ENCODE data around the gene ATG10. TPM values are rescaled to one million over a fixed set of nuclear protein-coding genes. Genes with fewer than 3 reads are reported as not detected.
"Not testable (repeated sequence)": the region's sequence is repeated elsewhere in the genome, so short reads cannot be mapped to it uniquely, and the experiment has no call there.

Gene ATG10
- total RNA-seq, 1 donor from 2014 or later: 8.9 TPM

- Mint-ChIP-seq H3K36me3 (ENCODE audit: low read depth) (peaks cover 2% of the 10 kb centered on the region), H3K9me3 (peaks cover 12% of the 10 kb centered on the region), H3K27me3 (ENCODE audit: low read depth) (no peaks in the 10 kb centered on the region), H3K4me3 (ENCODE audit: low read depth) (no peak overlapping the region), H3K4me1 (ENCODE audit: low read depth) (no peaks in the 10 kb centered on the region), H3K27ac (no peak overlapping the region)
- DNase-seq (ENCODE audit: low spot score): no peak
- intact Hi-C loops (cut with micrococcal nuclease): no loop called here
Observed at GRCh38 chr5:82074950-82075349, 103.1 kb downstream of the ATG10 start.

GRCh38 chr5:82077496-82077895 lies 105.7 kb downstream of the ATG10 start:
- intact Hi-C loops (cut with micrococcal nuclease): no loop called here
- DNase-seq (ENCODE audit: low spot score): no peak
- Mint-ChIP-seq H3K4me3 (ENCODE audit: low read depth) (no peak overlapping the region), H3K36me3 (ENCODE audit: low read depth) (peaks cover 2% of the 10 kb centered on the region), H3K27me3 (ENCODE audit: low read depth) (no peaks in the 10 kb centered on the region), H3K27ac (no peak overlapping the region), H3K4me1 (ENCODE audit: low read depth) (no peaks in the 10 kb centered on the region), H3K9me3 (peaks cover 20% of the 10 kb centered on the region)

- H3K27me3 Mint-ChIP-seq (ENCODE audit: low read depth): no peaks in the 10 kb centered on the region
- H3K9me3 Mint-ChIP-seq: peaks cover 41% of the 10 kb centered on the region
- no peak overlapping the region for H3K4me3 Mint-ChIP-seq (ENCODE audit: low read depth)
- intact Hi-C loops (cut with micrococcal nuclease): no loop called here
- no peak overlapping the region for H3K27ac Mint-ChIP-seq
- no peak for DNase-seq (ENCODE audit: low spot score)
- peaks cover 4% of the 10 kb centered on the region for H3K36me3 Mint-ChIP-seq (ENCODE audit: low read depth)
- peaks cover 11% of the 10 kb centered on the region for H3K4me1 Mint-ChIP-seq (ENCODE audit: low read depth)
Observed at GRCh38 chr5:82091617-82092016, 119.8 kb downstream of the ATG10 start.

- Mint-ChIP-seq H3K9me3 (peaks cover 20% of the 10 kb centered on the region), H3K36me3 (ENCODE audit: low read depth) (peaks cover 4% of the 10 kb centered on the region), H3K27ac (no peak overlapping the region), H3K4me1 (ENCODE audit: low read depth) (peaks cover 16% of the 10 kb centered on the region), H3K27me3 (ENCODE audit: low read depth) (no peaks in the 10 kb centered on the region), H3K4me3 (ENCODE audit: low read depth) (no peak overlapping the region)
- DNase-seq (ENCODE audit: low spot score): no peak
- intact Hi-C loops (cut with micrococcal nuclease): no loop called here
Observed at GRCh38 chr5:82095536-82095935, 123.7 kb downstream of the ATG10 start.

- H3K4me3 Mint-ChIP-seq (ENCODE audit: low read depth): no peak overlapping the region
- DNase-seq (ENCODE audit: low spot score): no peak
- H3K27me3 Mint-ChIP-seq (ENCODE audit: low read depth): no peaks in the 10 kb centered on the region
- H3K9me3 Mint-ChIP-seq: peaks cover 19% of the 10 kb centered on the region
- intact Hi-C loops (cut with micrococcal nuclease): no loop called here
- peaks cover 23% of the 10 kb centered on the region for H3K4me1 Mint-ChIP-seq (ENCODE audit: low read depth)
- H3K27ac Mint-ChIP-seq: peak overlapping the region; percentile 15
- peaks cover 4% of the 10 kb centered on the region for H3K36me3 Mint-ChIP-seq (ENCODE audit: low read depth)
Observed at GRCh38 chr5:82096249-82096648, 124.4 kb downstream of the ATG10 start.

GRCh38 chr5:82100303-82101077 lies 128.7 kb downstream of the ATG10 start:
- H3K9me3 Mint-ChIP-seq: no peaks in the 10 kb centered on the region
- intact Hi-C loops (cut with micrococcal nuclease): loop anchor here (5.0 to 10.0 kb wide), 4 partner anchors 62 to 796 kb away; partner anchors contain the start of gene ZCCHC9
- no peak for DNase-seq (ENCODE audit: low spot score)
- peaks cover 34% of the 10 kb centered on the region for H3K4me1 Mint-ChIP-seq (ENCODE audit: low read depth)
- H3K27ac Mint-ChIP-seq: peak overlapping the region; percentile 7
- no peak overlapping the region for H3K4me3 Mint-ChIP-seq (ENCODE audit: low read depth)
- H3K27me3 Mint-ChIP-seq (ENCODE audit: low read depth): no peaks in the 10 kb centered on the region
- peaks cover 2% of the 10 kb centered on the region for H3K36me3 Mint-ChIP-seq (ENCODE audit: low read depth)

- Mint-ChIP-seq H3K36me3 (ENCODE audit: low read depth) (peaks cover 2% of the 10 kb centered on the region), H3K27ac (no peak overlapping the region), H3K9me3 (no peaks in the 10 kb centered on the region), H3K4me3 (ENCODE audit: low read depth) (no peak overlapping the region), H3K27me3 (ENCODE audit: low read depth) (no peaks in the 10 kb centered on the region), H3K4me1 (ENCODE audit: low read depth) (peaks cover 30% of the 10 kb centered on the region)
- DNase-seq (ENCODE audit: low spot score): no peak
- intact Hi-C loops (cut with micrococcal nuclease): loop anchor here (1.0 to 10.0 kb wide), 5 partner anchors 57 to 800 kb away; partner anchors contain the start of gene ZCCHC9
Observed at GRCh38 chr5:82104872-82105271, 133.0 kb downstream of the ATG10 start.

GRCh38 chr5:82105457-82105856 lies 133.6 kb downstream of the ATG10 start:
- Mint-ChIP-seq H3K36me3 (ENCODE audit: low read depth) (peaks cover 2% of the 10 kb centered on the region), H3K27me3 (ENCODE audit: low read depth) (no peaks in the 10 kb centered on the region), H3K9me3 (no peaks in the 10 kb centered on the region), H3K27ac (no peak overlapping the region), H3K4me1 (ENCODE audit: low read depth) (peaks cover 27% of the 10 kb centered on the region), H3K4me3 (ENCODE audit: low read depth) (no peak overlapping the region)
- intact Hi-C loops (cut with micrococcal nuclease): loop anchor here (1.0 to 10.0 kb wide), 4 partner anchors 119 to 801 kb away; partner anchors contain the start of gene ZCCHC9
- no peak for DNase-seq (ENCODE audit: low spot score)

GRCh38 chr5:82106207-82106606 lies 134.4 kb downstream of the ATG10 start:
- no peak overlapping the region for H3K4me3 Mint-ChIP-seq (ENCODE audit: low read depth)
- H3K4me1 Mint-ChIP-seq (ENCODE audit: low read depth): peaks cover 22% of the 10 kb centered on the region
- peaks cover 2% of the 10 kb centered on the region for H3K36me3 Mint-ChIP-seq (ENCODE audit: low read depth)
- no peaks in the 10 kb centered on the region for H3K27me3 Mint-ChIP-seq (ENCODE audit: low read depth)
- H3K9me3 Mint-ChIP-seq: no peaks in the 10 kb centered on the region
- no peak for DNase-seq (ENCODE audit: low spot score)
- intact Hi-C loops (cut with micrococcal nuclease): loop anchor here (10.0 kb wide), 3 partner anchors 119 to 801 kb away; partner anchors contain the start of gene ZCCHC9
- H3K27ac Mint-ChIP-seq: no peak overlapping the region

GRCh38 chr5:82106756-82107155 lies 134.9 kb downstream of the ATG10 start:
- H3K36me3 Mint-ChIP-seq (ENCODE audit: low read depth): peaks cover 2% of the 10 kb centered on the region
- no peak for DNase-seq (ENCODE audit: low spot score)
- H3K4me1 Mint-ChIP-seq (ENCODE audit: low read depth): peaks cover 22% of the 10 kb centered on the region
- H3K9me3 Mint-ChIP-seq: no peaks in the 10 kb centered on the region
- intact Hi-C loops (cut with micrococcal nuclease): loop anchor here (10.0 kb wide), 3 partner anchors 118 to 802 kb away; partner anchors contain the start of gene ZCCHC9
- no peak overlapping the region for H3K27ac Mint-ChIP-seq
- no peak overlapping the region for H3K4me3 Mint-ChIP-seq (ENCODE audit: low read depth)
- H3K27me3 Mint-ChIP-seq (ENCODE audit: low read depth): no peaks in the 10 kb centered on the region

- Mint-ChIP-seq H3K36me3 (ENCODE audit: low read depth) (peaks cover 1% of the 10 kb centered on the region), H3K4me1 (ENCODE audit: low read depth) (peaks cover 22% of the 10 kb centered on the region), H3K9me3 (no peaks in the 10 kb centered on the region), H3K27ac (no peak overlapping the region), H3K4me3 (ENCODE audit: low read depth) (no peak overlapping the region), H3K27me3 (ENCODE audit: low read depth) (no peaks in the 10 kb centered on the region)
- intact Hi-C loops (cut with micrococcal nuclease): loop anchor here (10.0 kb wide), 3 partner anchors 118 to 802 kb away; partner anchors contain the start of gene ZCCHC9
- DNase-seq (ENCODE audit: low spot score): no peak
Observed at GRCh38 chr5:82107267-82107666, 135.4 kb downstream of the ATG10 start.

GRCh38 chr5:82109013-82109412 lies 137.2 kb downstream of the ATG10 start:
- Mint-ChIP-seq H3K4me3 (ENCODE audit: low read depth) (no peak overlapping the region), H3K4me1 (ENCODE audit: low read depth) (peaks cover 22% of the 10 kb centered on the region), H3K9me3 (no peaks in the 10 kb centered on the region), H3K36me3 (ENCODE audit: low read depth) (no peaks in the 10 kb centered on the region), H3K27ac (no peak overlapping the region), H3K27me3 (ENCODE audit: low read depth) (no peaks in the 10 kb centered on the region)
- intact Hi-C loops (cut with micrococcal nuclease): loop anchor here (10.0 kb wide), 3 partner anchors 116 to 804 kb away; partner anchors contain the start of gene ZCCHC9
- no peak for DNase-seq (ENCODE audit: low spot score)

- DNase-seq (ENCODE audit: low spot score); H3K9me3 Mint-ChIP-seq; H3K36me3 Mint-ChIP-seq (ENCODE audit: low read depth); H3K4me3 Mint-ChIP-seq (ENCODE audit: low read depth); H3K27ac Mint-ChIP-seq; H3K27me3 Mint-ChIP-seq (ENCODE audit: low read depth): not testable (repeated sequence)
- peaks cover 18% of the 10 kb centered on the region for H3K4me1 Mint-ChIP-seq (ENCODE audit: low read depth)
- intact Hi-C loops (cut with micrococcal nuclease): loop anchor here (10.0 kb wide), 3 partner anchors 115 to 805 kb away; partner anchors contain the start of gene ZCCHC9
Observed at GRCh38 chr5:82109915-82110314, 138.1 kb downstream of the ATG10 start.

Data from activated T-helper 2 cell treated with anti-CD3 and anti-CD28 coated beads, Interferon-gamma antibody, Interleukin-2, Interleukin-4, amounts not matched to agents 10 μg/mL and 5 μg/mL and 100 μg/mL, durations not matched to agents 14 hours and 24 hours and 36 hours (primary cell).